ENCODE data around the gene TMEM269. TPM values are rescaled to one million over a fixed set of nuclear protein-coding genes. Genes with fewer than 3 reads are reported as not detected.

The TMEM269 gene
- total and polyA plus RNA-seq, 10 of the 15 experiments (the other 5 are each of a cell fraction or from before 2014, with no cell fraction given) = 0.02 to 0.26 (median 0.06) TPM; not detected in 2

- TF ChIP-seq ZNF687 (IDR thresholded peaks at IDR 0.05) (no peak), STAT3 (IDR thresholded peaks at IDR 0.05; ENCODE audit: low read depth, low read length) (no peak)
Observed at GRCh38 chr1:42780176-42780575, 4.6 kb upstream of the TMEM269 start (continued).

DNA sequence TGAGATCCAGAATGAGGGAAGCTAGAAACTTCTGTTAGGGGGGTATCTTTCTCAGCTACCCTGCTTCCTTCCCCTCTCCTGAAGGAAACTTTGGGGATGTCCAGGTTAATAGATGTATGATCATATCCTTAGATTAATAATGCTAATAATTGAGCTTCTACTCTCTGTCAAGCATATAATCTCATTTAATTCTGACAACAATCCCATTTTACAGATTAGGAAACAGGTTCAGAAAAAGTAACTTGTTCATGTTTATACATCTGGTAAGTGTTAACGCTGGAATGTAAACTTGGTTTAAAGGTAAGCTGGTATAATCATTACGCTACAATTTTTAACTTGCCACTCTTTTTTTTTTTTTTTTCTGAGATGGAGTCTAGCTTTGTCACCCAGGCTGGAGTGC is 1.7 kb upstream of the TMEM269 start:
- Histone ChIP-seq H3K79me2 (ENCODE audit: control insufficient read depth, insufficient read depth, low read length) (no peaks in the 10 kb centered on the region), H2AFZ (ENCODE audit: control insufficient read depth, low read depth, low read length) (no peak overlapping the region), H3K4me2 (ENCODE audit: control insufficient read depth, insufficient read depth) (no peak overlapping the region), H3K4me3 (no peak overlapping the region), H3K27ac (ENCODE audit: control insufficient read depth, insufficient read depth) (no peak overlapping the region), H4K20me1 (ENCODE audit: control insufficient read depth, insufficient read depth) (no peaks in the 10 kb centered on the region; the same call in 1 of the 2 replicates), H3K27me3 (replicated peaks in 1 of 2; ENCODE audit: control insufficient read depth in 2 of 2, insufficient read depth in 2 of 2, low read length in 1 of 2) (no peaks in the 10 kb centered on the region), H3K4me1 (ENCODE audit: control insufficient read depth, insufficient read depth, low read length) (peaks cover 8% of the 10 kb centered on the region; the same call in 1 of the 2 replicates), H3K9me3 (replicated peaks; ENCODE audit: control insufficient read depth, insufficient read depth, low read length) (no peaks in the 10 kb centered on the region), H3K36me3 (ENCODE audit: control insufficient read depth in 2 of 2, insufficient read depth in 2 of 2, low read length in 1 of 2) (peaks cover 0 to 6% of the 10 kb centered on the region in 2 experiments; a peak in 1 of 4 replicates), H3K9ac (ENCODE audit: control insufficient read depth, insufficient read depth, low read length) (no peak overlapping the region)
- ChIA-PET CTCF (interaction anchor here (0.6 to 1.8 kb wide), 5 partner anchors 11 to 290 kb away, joined by 3 to 5 read pairs (median 4); partner anchors contain the start of gene ZNF691), SMC1A (ENCODE audit: uncharacterized antibody, unreplicated experiment) (interaction anchor here (1.3 kb wide), 1 partner anchor 288 kb away, joined by 3 read pairs; no protein-coding TSS in a partner anchor), POLR2A (no interaction called here), RAD21 (ENCODE audit: unreplicated experiment) (interaction anchor here (1.1 to 1.4 kb wide), 2 partner anchors 149 to 291 kb away, joined by 3 to 4 read pairs; no protein-coding TSS in a partner anchor)
- ATAC-seq (no peak), FAIRE-seq (no peak), DNase-seq (ENCODE audit: low read depth, low spot score) (no peak)
- in situ Hi-C loops (cut with MboI) (loop anchor here (5.0 kb wide), 1 partner anchor 284 kb away; no protein-coding TSS in a partner anchor), intact Hi-C loops (cut with micrococcal nuclease; ENCODE audit: unreplicated experiment) (no loop called here)
- no TSS peak for BruUV-seq (replicated peaks)
- WGBS (ENCODE audit: insufficient coverage, insufficient replicate concordance, low lambda C conversion rate, missing lambda C conversion rate) = 98% methylated on average over 2 of the region's 2 CpGs
- TF ChIP-seq MYC (IDR thresholded peaks at IDR 0.05; ENCODE audit: insufficient read depth, insufficient read length, insufficient replicate concordance, low read length, severe bottlenecking) (no peak), FOXM1 (IDR thresholded peaks at IDR 0.05; ENCODE audit: low read depth, low read length) (no peak), SMAD5 (IDR thresholded peaks at IDR 0.05; ENCODE audit: low read depth) (no peak), DPF2 (IDR thresholded peaks at IDR 0.05) (no peak), KDM1A (IDR thresholded peaks at IDR 0.05; ENCODE audit: borderline replicate concordance) (no peak), BHLHE40 (IDR thresholded peaks at IDR 0.05; ENCODE audit: borderline replicate concordance in 1 of 2, low read depth in 2 of 2, low read length in 1 of 2) (no peak), ZNF384 (IDR thresholded peaks at IDR 0.05; ENCODE audit: borderline replicate concordance, low read depth, low read length) (no peak), CHD1 (IDR thresholded peaks at IDR 0.05; ENCODE audit: low read depth, low read length) (no peak), CBX3 (IDR thresholded peaks at IDR 0.05; ENCODE audit: borderline replicate concordance, low read depth) (no peak), EZH2 (IDR thresholded peaks at IDR 0.05; ENCODE audit: borderline replicate concordance, control insufficient read depth, low read depth, low read length) (no peak), PAX8 (IDR thresholded peaks at IDR 0.05) (no peak), SUZ12 (IDR thresholded peaks at IDR 0.05; ENCODE audit: unreplicated experiment) (no peak), CEBPZ (IDR thresholded peaks at IDR 0.05; ENCODE audit: low read depth, low read length) (no peak), RAD51 (IDR thresholded peaks at IDR 0.05) (no peak), TARDBP (IDR thresholded peaks at IDR 0.05; ENCODE audit: borderline replicate concordance) (no peak)

All from GM12878 (cell line).